Mesothelial cell of epicardium (in vitro differentiated cells): ENCODE results near the gene S100A13. TPM values are rescaled to one million over a fixed set of nuclear protein-coding genes. Genes with fewer than 3 reads are reported as not detected.

Experiments used
- DNase-seq, 2 experiments: peaks; one replicate each; pipeline ENCODE4 v3.0.0; 2021; ENCODE audit warnings: low spot score in 2 of 2; ENCODE audit not compliant: unreplicated experiment in 2 of 2
- H3K27ac Mint-ChIP-seq: 2 replicates; pipeline ENCODE4 v1.8.0; 2021; ENCODE audit warnings: mixed read lengths
- H3K27me3 Mint-ChIP-seq: 2 replicates; pipeline ENCODE4 v1.8.0; 2021; ENCODE audit warnings: low read depth, mixed read lengths
- H3K36me3 Mint-ChIP-seq: 2 replicates; pipeline ENCODE4 v1.8.0; 2021; ENCODE audit warnings: mixed read lengths
- H3K4me1 Mint-ChIP-seq: 2 replicates; pipeline ENCODE4 v1.8.0; 2021; ENCODE audit warnings: mixed read lengths
- H3K4me3 Mint-ChIP-seq: 2 replicates; pipeline ENCODE4 v1.8.0; 2021; ENCODE audit warnings: mild to moderate bottlenecking, moderate library complexity, mixed read lengths
- H3K9me3 Mint-ChIP-seq: 2 replicates; pipeline ENCODE4 v1.8.0; 2021; ENCODE audit warnings: mixed read lengths
- total RNA-seq: library from RNA; stranded (reverse); gene quantifications from 3 replicates; pipeline ENCODE4 v1.2.1, GENCODE V29; 2021
- TF ChIP-seq, protein P1 (sequence below): fragments of 200-600 bp; sonication (generic); IDR thresholded peaks from one replicate; pipeline ENCODE4 v1.5.0; 2021; ENCODE audit warnings: antibody characterized with exemption; ENCODE audit not compliant: unreplicated experiment

S100A13 gene
- total RNA-seq, 1 donor from 2014 or later, result 46.6 TPM

DNA sequence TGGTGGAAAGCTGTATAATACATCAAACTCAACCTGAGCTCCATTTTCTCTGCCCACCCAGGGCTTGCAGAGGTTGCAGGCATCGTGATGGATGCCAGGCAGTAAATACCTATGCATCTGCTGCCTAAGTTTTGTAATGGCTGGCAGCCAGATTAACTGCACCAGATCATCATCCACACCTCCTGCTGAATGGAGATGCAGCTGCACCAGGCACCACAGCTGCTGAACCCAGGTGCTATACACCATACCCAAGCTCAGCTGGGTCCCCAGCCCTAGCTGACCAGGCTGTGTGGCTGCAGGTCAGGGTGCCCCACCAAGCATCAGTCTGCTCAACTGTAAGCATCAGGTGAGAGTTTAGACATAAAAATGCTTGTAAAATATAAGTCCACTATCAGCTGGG lies 24.5 kb upstream of the S100A13 start:
- Mint-ChIP-seq H3K4me3 (no peak overlapping the region), H3K27ac (no peak overlapping the region), H3K4me1 (no peaks in the 10 kb centered on the region), H3K9me3 (no peaks in the 10 kb centered on the region), H3K36me3 (peaks cover 3% of the 10 kb centered on the region), H3K27me3 (no peaks in the 10 kb centered on the region)
- TF ChIP-seq, protein P1, sequence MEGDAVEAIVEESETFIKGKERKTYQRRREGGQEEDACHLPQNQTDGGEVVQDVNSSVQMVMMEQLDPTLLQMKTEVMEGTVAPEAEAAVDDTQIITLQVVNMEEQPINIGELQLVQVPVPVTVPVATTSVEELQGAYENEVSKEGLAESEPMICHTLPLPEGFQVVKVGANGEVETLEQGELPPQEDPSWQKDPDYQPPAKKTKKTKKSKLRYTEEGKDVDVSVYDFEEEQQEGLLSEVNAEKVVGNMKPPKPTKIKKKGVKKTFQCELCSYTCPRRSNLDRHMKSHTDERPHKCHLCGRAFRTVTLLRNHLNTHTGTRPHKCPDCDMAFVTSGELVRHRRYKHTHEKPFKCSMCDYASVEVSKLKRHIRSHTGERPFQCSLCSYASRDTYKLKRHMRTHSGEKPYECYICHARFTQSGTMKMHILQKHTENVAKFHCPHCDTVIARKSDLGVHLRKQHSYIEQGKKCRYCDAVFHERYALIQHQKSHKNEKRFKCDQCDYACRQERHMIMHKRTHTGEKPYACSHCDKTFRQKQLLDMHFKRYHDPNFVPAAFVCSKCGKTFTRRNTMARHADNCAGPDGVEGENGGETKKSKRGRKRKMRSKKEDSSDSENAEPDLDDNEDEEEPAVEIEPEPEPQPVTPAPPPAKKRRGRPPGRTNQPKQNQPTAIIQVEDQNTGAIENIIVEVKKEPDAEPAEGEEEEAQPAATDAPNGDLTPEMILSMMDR, result no peak
- DNase-seq, result no peak

DNA sequence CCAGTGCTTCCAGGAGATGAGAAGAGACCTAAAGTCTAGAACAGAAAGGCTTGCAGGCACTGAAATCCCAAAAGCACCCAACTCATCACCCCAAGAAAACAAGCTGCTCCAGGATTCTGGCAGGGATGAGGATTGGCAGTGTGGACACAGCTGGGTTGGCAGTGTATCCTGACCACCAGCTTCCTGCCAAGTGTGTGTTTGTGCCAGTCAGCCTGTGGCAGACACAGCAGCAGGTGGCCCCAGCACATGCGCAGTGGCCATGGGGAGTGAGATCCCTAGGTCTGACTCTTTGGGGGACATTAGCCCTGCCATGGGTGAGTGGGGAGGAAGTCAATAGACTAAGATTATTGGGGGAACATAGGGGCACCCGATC lies 22.5 kb upstream of the S100A13 start:
- Mint-ChIP-seq H3K36me3 (peaks cover 14% of the 10 kb centered on the region), H3K4me1 (no peaks in the 10 kb centered on the region), H3K9me3 (no peaks in the 10 kb centered on the region), H3K27me3 (no peaks in the 10 kb centered on the region), H3K4me3 (no peak overlapping the region), H3K27ac (no peak overlapping the region)
- no peak for DNase-seq
- TF ChIP-seq, protein P1, result no peak

DNA sequence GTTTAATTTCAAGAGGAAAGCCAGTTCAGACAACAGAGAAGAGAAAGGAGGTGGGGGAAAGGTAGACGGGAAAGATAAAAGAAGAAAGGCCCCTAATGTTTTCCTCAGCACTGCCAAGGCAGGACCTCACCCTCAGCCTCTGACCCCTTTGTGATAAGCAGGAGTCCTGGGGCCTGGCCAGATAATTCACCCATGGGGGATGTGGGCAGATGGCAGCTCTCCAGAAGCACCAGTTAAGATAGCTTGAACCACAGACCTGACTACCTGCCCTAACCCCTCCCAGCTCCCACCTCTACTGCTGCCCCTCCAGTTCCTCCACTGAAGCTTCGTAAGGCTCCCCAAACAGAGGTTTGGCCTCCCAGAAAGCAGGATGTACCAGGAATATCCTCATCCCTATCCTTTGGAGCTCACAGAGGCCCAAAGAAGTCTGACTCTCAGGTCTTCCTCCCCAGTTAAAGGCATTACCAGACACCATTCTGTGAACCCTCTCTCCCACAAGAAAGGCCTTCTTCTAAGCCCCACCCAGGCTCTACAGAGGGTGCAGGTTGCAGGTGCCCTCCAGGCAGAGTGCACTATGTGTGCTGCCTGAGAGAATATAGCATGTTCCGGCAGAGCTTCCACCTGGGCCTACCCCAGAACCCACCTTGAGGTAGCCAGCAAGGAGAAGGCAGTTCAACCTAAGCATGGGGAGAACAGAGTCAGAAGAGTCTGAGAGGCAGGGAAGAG lies 22.0 kb upstream of the S100A13 start:
- Mint-ChIP-seq H3K4me3 (no peak overlapping the region), H3K9me3 (no peaks in the 10 kb centered on the region), H3K27ac (no peak overlapping the region), H3K36me3 (peaks cover 18% of the 10 kb centered on the region), H3K4me1 (no peaks in the 10 kb centered on the region), H3K27me3 (no peaks in the 10 kb centered on the region)
- TF ChIP-seq, protein P1, result no peak
- no peak for DNase-seq

DNA sequence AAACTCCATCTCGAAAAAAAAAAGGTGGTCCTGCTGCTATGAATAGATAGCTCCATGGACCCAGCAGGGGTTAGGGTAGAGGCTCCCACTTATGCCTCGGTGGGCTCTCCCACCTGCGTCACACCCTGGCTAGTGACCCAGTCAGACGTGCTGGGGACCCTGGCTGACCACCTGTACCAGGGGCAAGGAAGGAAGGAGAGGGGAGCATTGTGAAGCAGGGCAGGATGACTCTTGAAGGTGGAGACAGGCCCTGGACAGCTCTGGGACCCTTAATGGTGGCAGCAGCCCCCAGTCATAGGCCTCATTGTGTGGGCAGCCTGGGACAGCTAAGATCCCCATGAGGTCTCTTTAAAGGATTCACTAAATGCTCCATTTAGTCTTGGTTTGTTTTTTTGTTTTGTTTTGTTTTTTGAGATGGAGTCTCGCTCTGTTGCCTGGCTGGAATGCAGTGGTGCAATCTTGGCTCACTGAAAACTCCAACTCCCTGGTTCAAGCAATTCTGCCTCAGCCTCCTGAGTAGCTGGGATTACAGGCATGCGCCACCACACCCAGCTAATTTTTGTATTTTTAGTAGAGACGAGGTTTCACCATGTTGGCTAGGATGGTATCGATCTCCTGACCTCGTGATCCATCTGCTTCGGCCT lies 20.8 kb upstream of the S100A13 start:
- H3K27ac Mint-ChIP-seq, result peak overlapping the region; percentile 73
- H3K27me3 Mint-ChIP-seq, result no peaks in the 10 kb centered on the region
- H3K36me3 Mint-ChIP-seq, result peaks cover 25% of the 10 kb centered on the region
- no peak overlapping the region for H3K4me3 Mint-ChIP-seq
- DNase-seq, result no peak
- TF ChIP-seq, protein P1, result no peak
- H3K4me1 Mint-ChIP-seq, result no peaks in the 10 kb centered on the region
- no peaks in the 10 kb centered on the region for H3K9me3 Mint-ChIP-seq

DNA sequence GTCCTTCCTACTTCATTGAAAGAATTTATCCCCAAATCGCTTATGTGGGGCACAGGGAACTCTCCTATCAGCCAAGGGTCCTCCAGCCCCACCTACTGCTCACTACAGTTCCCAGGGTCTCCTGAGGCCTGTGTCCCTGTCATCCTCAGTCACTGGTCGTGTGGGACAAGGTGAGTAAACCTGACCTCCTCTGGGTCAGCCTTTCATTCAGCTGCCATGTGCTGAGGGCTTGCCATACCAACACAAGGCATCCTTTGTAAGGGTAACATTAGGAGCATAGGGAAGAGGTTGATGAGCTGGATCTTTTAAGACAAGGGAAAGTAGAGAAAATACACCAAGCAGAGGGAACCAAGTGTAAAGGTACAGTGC lies 20.0 kb upstream of the S100A13 start:
- peaks cover 28% of the 10 kb centered on the region for H3K36me3 Mint-ChIP-seq
- H3K4me3 Mint-ChIP-seq, result no peak overlapping the region
- H3K4me1 Mint-ChIP-seq, result no peaks in the 10 kb centered on the region
- H3K27ac Mint-ChIP-seq, result peak overlapping the region; percentile 87
- H3K27me3 Mint-ChIP-seq, result no peaks in the 10 kb centered on the region
- H3K9me3 Mint-ChIP-seq, result no peaks in the 10 kb centered on the region
- DNase-seq, result no peak
- TF ChIP-seq, protein P1, result no peak
